GM21360 (cell line): Measurements from ENCODE around the gene ZNF143.
"Not testable (repeated sequence)": the region's sequence is repeated elsewhere in the genome, so short reads cannot be mapped to it uniquely, and the experiment has no call there.

Source experiments
- ATAC-seq: cut with Tn5 transposase; IDR thresholded peaks from one replicate; pipeline ENCODE4 v1.9.1; 2021; ENCODE audit warnings: mild to moderate bottlenecking, moderate library complexity; ENCODE audit not compliant: unreplicated experiment

Gene ZNF143

DNA sequence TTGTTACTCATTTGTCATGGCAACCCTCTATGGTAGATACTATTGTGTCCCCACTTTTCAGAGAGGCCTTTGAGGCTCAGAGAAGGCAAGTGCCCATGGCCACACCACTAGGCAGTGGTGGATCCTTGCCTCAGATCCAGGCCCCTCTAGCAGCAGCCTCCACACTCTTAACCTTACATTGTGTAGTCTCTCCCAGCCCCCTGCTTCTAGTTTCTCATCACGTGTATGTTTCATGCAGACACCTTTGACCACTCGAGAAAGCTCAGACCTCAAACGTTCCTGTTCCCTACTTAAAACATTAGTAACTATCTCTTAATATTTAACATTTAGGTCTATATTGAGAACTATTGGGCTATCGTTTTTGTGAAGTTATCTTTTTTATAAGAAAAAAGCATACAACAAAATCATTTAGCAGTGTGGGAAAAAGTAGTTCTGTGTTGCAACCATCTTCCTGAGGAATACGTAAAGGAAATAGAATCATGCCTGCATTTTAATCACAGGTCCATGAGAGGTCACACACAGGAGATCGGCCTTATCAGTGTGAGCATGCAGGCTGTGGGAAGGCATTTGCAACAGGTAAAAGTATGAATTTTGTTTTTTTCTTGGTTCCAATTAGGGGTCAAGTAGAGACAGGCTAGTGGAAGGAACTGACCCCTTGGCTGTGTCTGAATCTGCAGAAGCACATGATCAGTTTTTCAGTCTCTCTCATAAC, 35.1 kb downstream of the ZNF143 start:
- no peak for ATAC-seq

DNA sequence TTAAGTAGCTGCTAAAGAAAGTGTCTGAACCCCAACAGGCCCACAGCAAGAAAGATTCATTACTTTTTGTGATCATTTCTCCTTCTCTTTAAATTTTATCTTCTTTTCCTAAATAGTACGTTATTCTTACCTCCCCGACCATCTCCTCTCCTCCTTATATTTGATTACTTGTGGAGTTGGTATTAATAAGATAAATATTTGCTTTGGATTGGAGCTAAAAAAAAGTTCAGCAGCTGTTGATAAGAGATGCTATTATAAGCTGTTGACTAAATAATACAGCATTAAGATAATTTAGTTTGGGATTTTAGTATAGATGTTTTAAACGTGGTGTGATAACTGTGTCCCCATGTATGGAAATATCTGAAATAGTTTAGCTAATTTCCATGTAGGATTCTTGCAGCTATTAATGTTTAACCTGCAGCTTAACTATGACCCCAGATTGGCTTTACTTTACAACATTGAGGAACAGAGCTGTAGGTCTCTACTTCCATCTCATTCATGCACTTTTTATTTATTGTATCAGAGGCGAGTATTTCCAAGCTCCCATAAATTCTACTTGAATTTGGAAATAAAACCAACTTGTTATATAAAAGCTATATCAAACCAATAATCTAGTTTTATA, 37.8 kb downstream of the ZNF143 start:
- ATAC-seq, result no peak

DNA sequence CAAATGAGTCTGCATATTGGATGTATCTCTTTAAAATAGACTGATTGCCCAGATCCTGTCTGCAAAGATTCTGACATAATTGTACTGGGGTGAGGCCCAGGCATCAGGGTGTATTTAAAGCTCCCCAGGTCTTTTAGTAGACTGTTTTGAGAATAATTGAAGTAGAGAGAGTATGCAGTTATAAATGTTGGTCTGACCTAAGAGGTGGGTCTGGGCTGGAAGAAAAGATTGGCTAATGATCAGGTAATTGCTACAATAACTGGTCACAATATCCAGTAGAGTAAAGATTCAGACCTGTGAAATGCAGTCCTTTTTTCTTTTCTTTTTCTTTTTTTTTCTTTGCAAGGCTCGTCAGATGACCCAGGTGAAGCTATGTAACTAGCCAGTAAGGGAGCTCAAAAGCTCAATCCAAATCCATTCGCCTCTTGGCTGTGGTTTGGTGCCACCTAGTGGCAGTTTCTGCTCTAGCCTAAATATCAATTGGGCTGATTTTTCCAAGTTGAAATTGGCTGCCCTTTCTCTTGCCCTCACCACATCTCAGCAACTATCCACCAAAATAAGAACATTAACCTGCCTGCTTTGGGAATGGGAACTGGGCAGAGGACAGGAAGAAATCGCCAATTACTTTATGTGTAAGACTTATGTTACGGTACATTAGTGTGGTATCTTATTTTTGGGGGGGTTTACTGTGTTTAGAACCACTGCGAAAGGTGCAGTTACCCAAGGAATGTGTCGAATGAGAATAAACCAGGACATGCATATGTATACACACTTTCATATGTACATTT, 45.9 kb downstream of the ZNF143 start:
- no peak for ATAC-seq

DNA sequence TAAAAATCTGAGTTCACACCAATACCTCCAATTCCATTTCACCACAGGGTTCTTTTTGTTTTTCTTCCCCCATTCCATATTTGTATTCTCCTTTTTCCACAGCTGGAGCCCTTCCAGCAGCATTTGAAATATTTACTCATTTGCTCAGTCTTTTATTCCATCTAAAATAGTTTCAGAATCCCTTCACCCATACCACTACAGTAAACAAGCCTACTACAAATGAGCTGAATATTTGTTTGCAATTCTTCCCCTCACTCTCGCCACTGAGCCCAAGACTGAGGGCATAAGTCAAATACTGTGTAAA, 46.4 kb downstream of the ZNF143 start:
- no peak for ATAC-seq

DNA sequence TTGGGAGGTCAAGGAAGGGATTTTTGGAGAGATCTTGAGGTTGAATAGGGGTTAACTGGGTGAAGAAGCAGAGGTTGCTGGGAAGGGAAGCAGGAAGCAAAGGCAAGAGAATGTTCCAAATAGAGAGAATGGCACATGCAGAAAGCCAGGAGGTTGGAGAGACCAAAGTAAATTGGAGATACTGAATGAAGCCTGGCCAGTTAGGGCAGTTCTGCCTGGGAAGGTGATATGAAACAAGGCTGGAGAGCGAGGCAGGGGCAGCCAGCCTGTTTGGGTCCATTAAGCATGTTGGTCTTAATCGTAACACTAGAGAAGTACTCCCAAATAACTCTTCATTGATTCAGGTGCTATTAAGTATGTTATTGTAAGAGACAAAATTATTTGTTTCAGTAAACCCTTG, 48.2 kb downstream of the ZNF143 start:
- ATAC-seq, result no peak

DNA sequence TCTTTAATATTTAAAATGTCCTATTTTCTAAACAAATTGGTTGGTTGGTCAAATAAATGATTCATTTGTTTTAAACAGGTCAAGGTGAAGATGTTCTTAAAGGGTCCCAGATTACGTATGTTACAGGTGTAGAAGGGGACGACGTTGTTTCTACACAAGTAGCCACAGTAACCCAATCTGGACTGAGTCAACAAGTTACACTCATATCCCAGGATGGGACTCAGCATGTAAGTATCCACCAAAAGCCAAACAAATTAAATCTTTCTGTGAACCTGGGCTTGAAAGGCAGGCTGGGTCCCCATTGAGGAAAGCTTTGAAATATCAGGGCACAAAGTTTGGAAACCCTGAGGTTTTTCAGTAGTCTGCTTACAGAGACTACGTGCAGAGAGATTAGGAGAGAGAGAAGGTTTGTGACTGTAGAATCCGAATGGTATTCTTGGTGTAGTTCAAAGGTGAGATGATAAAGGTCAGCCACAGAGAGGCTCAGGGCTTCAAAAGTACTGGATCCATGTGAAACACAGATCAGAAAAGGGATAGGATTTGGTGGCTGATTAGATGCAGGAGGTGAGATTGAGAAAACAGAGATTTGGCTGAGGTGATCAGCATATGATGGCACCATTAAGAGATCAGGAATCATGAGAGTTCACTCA, 51.7 kb downstream of the ZNF143 start:
- no peak for ATAC-seq

DNA sequence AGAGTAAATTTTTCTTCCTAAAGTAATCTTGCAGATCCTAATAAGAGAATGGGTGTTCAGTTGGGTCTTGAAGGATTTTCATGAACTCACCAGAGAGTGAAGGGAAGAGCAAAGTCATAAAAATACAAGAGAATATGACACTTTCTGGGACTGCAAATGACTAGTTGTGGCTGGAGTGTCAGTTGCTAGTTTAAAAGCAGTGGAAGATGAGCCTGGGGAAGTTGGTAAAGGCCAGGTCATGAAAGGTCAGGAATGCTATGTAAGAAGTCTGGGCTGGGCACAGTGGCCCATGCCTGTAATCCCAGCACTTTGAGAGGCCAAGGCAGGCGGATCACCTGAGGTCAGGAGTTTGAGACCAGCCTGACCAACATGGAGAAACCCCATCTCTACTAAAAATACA, 53.8 kb downstream of the ZNF143 start:
- ATAC-seq, result not testable (repeated sequence)

DNA sequence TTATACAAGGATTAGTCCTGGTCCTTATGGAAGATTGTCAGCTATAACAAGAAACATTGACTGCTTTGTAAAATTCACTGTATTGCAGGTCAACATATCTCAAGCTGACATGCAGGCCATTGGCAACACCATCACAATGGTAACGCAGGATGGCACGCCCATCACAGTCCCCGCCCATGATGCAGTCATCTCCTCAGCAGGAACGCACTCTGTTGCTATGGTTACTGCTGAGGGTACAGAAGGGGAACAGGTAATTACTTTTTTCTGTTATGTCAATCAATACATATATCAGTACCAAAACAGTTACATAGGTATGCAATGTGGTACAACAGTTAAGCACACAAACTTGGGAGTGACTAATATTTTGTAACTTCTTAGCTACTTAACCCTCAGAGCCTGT, 55.3 kb downstream of the ZNF143 start:
- no peak for ATAC-seq

DNA sequence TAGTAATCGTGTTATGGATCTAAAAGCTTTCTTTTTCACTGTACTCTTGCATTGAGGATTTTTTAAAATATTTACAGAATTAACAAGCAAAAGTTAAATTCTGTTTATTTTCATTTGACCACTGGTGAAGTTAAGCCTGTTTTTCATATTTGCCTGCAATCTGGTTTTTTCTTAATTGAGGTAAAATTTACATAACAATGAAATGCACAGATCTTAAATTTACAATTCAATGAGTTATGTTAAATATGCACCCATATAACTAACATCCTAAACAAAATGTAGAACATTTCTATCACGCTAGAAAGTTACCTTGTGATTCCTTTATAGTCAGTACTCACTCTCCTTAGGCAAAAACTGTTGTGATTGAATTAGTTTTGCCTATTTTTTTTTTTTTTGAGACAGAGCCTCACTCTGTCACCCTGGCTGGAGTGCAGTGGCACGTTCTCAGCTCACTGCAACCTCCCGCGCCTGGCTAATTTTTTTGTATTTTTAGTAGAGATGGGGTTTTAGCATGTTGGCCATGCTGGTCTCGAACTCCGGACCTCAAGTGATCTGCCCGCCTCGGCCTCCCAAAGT, 58.1 kb downstream of the ZNF143 start:
- ATAC-seq, result no peak

DNA sequence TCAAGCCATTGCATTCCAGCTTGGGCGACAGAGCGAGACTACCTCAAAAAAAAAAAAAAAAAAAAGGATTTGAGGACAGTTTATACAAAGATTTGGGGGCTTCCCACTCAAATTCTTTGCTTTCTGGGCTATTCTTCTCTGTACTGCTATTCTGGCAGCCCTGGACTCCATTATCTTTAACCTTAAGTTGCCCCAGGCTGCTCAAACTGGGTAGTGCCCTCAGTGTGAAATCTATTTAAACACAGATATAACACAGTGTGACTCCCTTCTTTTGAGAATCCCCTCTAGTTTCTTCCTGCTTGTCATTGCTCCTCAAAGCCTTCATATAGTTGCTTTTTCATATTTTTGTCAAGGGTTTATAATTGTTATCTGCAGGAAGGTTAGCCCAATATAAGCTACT, 63.2 kb downstream of the ZNF143 start:
- ATAC-seq, result no peak

DNA sequence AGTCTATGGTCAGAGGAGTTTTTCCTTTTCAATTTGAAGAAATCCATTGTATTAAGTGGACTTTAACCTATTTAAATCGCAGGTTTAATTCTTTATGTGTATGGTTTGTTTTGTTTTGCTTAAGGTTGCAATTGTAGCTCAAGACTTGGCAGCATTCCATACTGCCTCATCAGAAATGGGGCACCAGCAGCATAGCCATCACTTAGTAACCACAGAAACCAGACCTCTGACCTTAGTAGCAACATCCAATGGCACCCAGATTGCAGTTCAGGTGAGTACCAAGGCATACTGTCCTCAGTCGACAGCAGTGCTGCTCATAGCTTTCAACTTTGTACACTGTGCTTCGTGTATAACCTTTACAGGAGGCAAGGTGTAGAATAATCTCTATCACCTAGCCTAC, 64.3 kb downstream of the ZNF143 start:
- no peak for ATAC-seq

DNA sequence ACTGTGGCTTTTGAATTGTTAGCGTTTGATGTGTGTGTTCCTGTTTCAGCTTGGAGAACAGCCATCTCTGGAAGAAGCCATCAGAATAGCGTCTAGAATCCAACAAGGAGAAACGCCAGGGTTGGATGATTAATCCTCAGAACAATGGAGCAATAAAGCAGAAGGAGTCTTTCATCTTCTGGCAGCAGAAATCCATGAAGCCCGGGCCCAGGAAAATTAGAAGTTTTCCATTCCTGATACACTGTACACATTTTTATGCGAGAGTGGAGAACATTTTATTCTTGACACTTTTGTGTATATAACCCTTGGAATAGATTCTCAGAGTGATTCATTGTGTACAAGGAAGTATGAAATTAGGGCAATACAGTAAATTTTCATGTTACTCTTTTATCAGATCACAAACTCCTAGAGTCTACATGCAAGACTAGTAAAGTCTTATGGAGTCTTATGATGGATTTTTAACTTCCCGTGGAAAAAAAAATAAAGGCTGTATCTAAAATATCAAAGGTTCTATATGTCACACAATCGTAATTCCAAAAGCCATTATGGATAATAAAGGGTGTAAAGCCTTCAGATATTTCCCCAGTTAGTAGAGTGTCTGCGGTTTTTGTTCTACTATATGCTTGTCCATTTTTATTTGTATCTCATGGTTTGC, 66.8 kb downstream of the ZNF143 start:
- ATAC-seq, result no peak

DNA sequence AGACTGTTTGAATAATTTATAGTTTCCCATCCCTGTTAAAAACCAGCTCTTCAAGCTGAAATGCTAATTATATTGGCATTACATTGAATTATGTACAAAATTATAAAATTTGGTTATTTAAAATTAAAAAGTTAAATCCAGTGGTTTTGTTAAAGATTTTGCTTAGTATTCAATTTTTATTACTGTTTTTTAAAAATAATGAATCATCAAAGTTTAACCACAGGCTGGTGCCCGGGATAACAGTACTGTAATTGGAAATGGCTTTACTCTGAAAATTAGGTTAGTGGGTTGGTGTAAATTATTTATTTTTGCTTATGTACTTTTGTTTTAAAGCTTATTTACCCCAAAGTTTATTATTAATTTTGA, 67.3 kb downstream of the ZNF143 start:
- no peak for ATAC-seq

DNA sequence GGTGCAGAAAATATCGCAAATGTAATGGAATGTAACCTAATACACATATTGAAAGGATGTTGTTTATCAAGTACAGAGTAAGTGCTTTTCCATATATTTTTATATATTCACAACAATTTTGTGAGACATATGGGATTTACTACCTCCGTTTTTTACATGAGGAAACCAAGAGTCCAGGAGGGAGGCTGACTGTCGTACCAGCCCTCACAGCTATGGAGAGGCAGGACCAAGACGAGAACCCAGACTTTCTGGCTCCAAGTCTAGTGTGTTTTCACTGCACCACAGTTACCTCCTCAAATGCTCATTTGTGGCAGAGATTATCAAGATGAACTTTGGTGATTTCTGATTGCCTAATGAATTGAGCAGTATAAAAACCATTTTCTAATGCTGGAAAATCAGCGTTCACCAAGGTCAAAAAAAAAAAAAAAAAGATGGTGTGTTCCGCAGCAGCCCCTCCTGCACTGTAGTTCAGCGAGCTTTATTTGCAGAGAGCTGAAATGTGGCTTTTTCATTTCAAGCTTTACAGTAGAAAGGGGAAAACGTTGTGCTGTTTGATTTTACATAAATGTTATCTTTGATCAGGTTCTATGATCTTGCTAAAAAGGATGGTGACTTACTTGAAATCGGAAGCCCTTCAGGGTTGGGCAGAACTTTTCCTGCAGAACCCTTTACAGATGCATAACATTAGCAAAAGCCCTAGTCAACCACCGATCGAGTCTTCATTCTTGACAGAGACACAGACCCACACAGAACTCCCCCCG, 67.9 kb downstream of the ZNF143 start:
- ATAC-seq, result no peak

DNA sequence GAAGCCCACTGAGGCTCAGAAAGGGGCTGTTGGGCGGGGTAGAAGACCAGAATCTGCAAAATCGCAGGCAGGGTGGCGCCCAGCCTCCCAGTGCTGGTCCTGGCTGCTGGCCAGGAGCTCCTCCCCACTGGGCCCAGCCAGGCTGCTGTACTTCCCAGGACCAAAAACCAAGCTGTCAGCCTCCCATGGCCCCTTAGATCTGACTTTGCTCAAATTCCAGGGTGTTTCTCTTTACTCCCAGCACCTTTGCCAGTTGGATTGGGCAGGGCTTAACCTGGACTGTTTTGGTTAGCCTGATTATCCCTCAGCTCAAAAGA, 68.5 kb downstream of the ZNF143 start:
- ATAC-seq, result no peak

DNA sequence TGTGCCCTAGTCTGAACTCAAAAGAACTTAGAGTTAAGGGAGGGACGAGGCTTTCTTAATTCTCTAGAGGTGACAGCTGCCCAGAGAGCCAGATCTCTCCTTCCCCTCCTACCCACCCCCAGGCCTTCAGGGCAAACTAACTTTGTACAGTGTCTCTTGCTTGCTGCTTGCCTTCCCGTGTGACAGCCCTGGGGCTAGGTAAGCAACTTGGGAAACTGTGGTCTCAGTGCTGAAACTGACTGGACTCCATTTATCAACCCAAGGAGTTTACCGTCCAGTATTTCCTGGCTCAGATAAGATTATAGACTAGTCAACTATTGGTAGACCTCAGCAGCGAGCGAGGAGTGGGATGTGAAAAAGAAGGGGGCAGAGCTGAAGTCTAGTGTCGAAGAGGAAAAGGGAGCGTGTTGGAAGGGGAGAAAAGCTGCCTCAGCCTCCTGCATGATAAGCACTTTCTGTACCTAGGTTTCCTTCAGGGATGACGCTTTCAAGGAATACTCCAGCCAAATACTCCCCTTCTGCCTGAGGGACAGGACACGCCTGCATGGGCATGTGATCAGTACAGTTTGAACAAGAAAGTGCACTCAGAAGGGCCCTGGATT, 69.3 kb downstream of the ZNF143 start:
- ATAC-seq, result no peak

DNA sequence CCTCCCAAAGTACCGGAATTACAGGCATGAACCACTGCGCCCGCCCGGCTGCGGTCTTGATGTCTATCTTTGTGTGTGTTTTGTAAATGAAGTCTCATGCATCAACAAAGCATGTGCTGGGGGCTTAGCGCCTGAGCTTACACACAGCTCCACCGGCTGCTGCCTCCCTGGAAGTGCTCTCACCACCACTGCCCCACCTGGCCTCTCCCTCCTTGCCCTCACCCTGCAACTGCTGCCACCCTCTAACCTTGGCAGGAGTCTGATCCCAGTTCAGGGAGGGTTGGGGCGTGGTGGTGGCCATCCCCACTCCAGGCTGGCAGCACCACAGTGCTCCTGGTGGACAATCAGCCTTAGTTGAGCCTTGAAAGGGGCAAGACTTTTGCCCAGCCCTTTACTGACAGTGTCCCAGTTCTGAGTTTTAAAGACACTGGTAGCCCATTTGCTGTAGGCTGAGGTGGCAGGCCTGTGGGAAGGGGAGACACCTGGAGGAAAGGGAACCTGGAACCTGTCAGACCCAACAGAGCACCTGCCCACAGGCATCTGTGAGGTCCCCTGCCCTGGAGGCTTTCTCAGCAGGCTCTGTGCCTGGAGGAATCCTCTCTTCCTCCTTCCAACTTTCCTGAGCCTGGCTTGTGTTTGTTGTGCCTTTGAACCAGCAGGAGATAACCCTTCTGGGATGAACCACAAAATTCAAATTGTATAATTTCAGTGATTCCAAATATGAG, 70.3 kb downstream of the ZNF143 start:
- no peak for ATAC-seq

DNA sequence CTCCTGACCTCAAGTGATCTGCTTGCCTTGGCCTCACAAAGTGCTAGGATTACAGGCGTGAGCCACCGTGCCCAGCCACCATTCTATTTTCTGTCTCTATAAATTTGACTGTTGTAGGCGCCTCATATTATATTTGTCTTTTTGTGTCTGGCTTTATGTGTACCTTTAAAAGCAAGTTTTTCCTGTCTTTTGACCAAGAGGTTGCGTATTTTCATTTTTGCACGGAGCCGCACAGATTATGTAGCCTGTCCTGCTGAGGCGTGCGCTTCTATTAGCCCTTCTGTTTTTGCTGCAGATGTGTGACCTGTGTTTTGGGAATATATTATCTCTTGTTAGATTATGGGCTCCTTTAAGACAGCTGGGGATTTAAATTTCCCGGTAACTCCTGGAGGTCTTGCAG, 72.2 kb downstream of the ZNF143 start:
- no peak for ATAC-seq

DNA sequence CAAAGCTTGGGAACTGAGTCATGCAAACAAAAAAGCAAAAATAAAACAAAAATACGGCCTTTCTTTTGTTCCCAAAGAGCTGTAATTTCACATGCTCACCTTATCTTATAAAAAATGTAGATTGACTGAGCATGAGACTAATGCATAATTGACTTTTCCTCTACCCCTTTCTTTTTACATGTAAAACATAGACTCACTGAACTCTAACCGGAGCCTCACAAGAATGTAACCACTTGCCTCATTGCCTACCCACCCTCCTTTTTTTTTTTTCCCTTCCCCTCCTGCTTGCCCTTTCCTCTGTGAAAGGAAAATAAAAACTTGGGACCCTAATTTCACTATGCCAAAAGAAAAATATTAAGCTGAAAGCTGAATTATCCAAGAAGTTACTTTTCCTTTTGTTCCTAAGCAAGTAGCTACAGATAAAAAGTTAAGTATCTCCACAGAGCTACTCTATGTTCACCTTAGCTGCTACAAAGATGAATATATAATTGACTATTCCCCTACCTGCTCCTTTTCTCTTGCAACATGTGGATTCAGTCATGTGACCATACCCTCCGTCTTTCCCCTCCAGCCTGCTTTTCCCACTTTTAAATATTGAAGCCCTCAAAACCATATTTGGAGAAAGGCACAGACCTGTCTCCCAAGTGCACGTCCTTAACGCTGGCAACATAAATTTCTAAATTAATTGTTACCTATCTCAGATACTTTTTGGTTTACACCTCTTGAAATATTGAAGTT, 73.1 kb downstream of the ZNF143 start:
- ATAC-seq, result no peak
